HG02571 (cell line): ENCODE data around the gene CEMIP.

Experiments
- ATAC-seq: cut with Tn5 transposase; IDR thresholded peaks from one replicate; pipeline ENCODE4 v1.9.1; 2021; ENCODE audit warnings: mild to moderate bottlenecking, moderate library complexity; ENCODE audit not compliant: unreplicated experiment

CEMIP gene

GRCh38 chr15:80997692-80998091 is 218.5 kb downstream of the CEMIP start:
- no peak for ATAC-seq

GRCh38 chr15:80998251-80998650 is 219.1 kb downstream of the CEMIP start:
- no peak for ATAC-seq

- ATAC-seq = peak; percentile 26
Observed at GRCh38 chr15:80999623-81000036, 220.5 kb downstream of the CEMIP start.

GRCh38 chr15:81000144-81000623 is 221.0 kb downstream of the CEMIP start:
- ATAC-seq = no peak

- peak; percentile 55 for ATAC-seq
Observed at GRCh38 chr15:81000624-81001151, 221.5 kb downstream of the CEMIP start, which contains the start of gene TLNRD1. Gene TLNRD1 (plus strand): TSS chr15:81000923. CDS start chr15:81002272, 1,349 bp downstream.
